Measurements from ENCODE around the gene LCN12. TPM values are rescaled to one million over a fixed set of nuclear protein-coding genes. Genes with fewer than 3 reads are reported as not detected.
"Not testable (repeated sequence)": the region's sequence is repeated elsewhere in the genome, so short reads cannot be mapped to it uniquely, and the experiment has no call there.

The LCN12 gene
- total RNA-seq, 1 donor from 2014 or later, result not detected

DNA sequence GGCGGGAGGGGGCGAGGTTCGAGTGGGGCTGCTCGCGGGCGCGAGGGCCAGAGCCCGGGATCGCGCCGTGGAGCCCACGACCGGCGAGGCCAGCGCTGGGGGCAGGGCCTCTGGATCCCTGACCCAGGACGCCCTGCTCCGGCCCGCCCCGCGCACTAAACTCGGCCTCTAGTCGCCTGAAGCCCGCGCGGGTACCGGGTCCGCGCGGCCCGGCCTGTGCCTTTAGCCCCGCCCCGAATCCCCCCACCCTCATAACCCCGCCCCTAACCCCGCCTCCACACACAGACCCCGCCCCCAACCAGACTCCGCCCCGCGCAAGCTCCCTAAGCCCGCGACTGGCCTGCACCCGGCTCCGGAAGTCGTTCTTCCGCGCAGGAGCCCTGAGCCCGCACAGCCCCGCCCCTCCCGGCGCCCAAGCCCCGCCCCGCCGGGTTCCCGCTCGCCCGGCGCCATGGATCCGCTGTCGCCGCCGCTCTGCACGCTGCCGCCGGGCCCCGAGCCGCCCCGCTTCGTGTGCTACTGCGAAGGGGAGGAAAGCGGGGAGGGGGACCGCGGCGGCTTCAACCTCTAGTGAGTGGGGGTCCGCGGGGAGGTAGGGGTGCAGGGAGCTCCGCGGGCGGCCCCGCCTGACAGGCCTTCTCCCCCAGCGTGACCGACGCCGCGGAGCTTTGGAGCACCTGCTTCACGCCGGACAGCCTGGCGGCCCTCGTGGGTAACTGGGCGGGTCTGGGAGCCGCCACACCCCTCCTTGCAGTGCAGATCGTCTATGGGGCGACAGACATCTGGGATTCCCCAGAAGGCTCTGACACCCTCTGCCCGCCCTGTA, 40.1 kb downstream of the LCN12 start, which contains the start of gene PAXX:
PAXX (plus strand) TSS at position 430 of the 826 bp plus-strand sequence; CDS start at position 452, 22 bp downstream.
- peak; percentile 93 for DNase-seq

DNA sequence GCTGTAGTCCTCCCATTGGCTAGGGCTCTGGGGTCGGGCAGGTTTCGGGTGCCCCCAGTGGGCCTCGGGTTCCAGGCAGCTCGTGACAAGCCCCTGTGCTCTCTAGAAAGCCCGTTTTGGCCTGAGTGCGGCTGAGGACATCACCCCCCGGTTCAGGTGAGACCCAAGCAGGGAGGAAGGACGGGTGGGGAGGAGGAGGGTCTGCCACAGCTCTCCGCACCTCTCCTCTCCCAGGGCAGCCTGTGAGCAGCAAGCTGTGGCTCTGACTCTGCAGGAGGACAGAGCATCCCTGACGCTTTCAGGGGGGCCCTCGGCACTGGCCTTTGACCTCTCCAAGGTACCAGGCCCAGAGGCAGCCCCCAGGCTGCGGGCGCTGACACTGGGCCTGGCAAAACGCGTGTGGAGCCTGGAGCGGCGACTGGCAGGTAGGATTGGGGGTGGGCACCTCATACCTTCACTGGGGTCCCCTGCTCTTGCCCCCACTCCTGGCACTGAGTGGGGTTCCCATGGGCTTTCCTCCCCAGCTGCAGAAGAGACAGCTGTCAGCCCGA, 40.8 kb downstream of the LCN12 start:
- no peak for DNase-seq

DNA sequence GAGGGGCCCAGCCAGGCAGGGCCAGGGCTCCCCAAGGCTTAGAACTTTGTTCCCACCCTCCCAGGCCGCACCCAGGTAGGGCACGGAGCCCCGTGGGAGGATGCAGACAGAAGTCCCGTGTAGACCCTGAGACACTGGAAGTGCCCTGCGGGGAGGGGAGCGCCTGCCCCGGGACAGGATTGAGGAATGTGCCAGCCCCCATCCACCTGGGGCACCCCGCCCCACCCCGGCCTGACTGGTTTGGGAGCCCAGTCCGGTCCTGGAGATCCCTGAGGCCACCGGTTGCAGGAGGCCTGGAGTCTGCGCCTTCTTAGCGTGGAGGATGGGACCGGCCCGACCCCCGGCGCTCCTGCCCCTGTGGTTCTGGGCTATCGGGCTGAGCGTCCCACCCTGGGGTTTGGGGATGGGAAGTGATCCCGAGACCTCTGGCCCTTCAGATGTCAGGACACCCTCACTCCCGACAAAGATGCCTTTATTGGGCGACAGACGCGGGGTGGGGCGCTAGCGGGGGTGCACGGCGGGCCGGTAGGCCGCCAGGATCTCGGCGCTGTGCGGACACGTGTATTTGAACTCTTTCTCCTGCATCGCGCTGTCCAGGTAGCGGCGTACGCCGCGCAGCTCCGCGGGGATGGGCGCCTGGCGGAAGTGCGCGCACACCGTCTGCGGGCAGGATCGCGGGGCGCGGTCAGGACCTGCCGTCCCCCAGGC, 42.3 kb downstream of the LCN12 start:
- DNase-seq, result no peak

DNA sequence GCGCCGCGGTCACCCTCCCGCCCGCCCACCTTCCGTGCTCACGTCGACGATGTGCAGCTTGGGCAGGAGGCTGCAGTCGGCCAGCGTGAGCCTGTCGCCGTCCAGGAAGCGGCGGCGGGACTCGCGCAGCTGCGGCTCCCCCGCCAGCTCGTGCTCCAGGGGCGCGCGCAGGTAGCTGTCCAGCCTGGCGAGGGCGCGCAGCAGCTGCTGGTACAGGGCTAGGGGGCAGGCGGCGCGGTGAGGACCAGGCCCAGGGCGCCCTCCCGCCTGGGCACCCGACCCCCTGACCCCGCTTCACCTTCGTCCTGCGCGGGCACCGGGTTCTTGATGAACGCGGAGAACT, 42.8 kb downstream of the LCN12 start:
- DNase-seq, result peak; percentile 30

DNA sequence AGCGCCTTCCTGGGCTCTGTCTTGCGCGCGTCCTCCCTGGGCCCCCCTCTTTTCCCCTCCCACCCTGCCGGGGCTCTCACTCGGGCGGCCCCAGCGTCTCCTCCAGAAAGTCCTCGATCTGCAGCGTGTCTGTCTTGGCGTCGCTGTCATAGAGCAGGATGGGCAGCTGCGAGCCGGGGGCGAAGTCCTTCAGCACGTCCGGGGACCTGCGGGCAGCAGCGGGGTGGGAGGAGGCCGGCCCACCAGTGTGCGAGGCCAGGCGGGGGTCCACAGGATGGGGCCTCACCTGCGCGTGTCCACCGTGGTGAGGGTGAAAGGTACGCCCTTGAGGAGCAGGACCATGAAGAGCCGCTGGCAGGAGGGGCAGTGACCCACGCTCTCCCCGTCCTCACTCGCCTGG, 43.3 kb downstream of the LCN12 start:
- no peak for DNase-seq

DNA sequence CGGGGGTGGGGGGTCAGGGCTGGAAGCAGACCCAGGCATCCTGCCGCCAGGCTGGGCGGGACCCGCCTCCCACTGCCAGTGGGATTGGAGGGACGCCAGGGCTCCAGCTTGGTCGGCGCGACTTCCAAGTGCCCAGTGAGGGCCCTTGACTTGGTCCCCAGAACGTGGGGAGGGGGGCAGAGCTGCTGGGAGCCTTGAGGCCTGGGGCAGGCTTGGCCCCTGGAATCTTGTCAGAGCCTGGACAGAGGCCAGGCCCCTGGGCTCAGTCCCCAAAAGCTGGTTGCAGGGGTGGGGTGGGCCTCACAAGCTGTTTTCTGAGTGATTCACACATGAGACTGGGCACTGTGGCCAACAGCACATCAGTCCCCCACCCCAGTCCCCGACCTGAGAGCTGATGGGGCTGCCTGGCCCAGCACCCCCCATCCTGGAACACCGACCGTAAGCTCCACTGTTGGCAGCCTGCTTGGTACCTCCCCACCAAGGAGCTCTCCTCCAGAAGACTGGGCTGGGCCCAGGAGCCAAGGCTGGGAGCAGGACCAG, 43.8 kb downstream of the LCN12 start:
- DNase-seq, result no peak

DNA sequence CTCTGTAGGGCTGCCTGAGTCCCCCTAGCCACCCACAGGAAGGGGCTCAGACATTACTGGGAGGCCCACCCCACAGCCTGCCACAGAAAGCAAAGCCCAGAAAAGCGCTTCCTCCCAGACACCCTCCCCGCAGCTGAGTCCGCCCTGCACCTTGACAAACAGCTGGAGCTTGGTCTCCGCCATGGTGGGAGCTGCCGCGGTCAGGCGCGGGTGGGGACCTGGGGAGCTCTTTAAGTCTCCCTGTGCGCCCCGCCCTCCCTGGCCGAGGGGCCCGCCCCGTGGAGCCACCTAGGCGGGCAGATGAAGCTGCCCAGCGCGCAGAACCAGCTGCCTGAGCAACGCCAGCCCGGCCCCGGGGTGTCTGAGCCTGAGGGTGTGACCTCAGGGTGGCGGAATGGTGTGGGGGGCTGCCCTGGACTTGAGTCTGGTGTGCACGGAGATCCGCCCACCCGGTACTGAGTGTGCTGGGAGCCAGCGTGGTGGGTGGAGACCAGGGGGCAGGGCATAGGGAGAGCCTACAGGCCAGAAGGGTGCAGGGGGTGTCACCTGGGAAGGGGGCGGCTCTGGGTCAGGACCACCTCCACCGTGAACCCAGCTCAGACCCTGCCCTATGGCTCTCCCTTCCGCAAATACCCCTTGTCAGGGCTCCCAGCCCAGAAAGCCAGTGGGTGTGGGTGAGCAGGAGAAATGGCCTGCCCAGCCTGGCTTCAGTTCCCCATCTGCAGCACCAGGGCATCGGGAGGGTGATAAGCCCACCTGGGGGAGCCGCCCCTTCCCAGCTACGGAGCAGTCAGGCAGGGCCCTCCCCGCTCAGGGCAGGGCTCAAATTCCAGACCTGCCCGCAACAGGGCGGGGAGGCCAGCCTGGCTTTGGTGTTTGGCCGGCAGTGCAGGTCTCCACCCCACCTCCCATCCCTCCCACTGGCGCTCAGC, 44.6 kb downstream of the LCN12 start, which contains the start of gene CLIC3:
CLIC3 (minus strand) TSS at position 208 of the 932 bp plus-strand sequence; CDS start at position 183, 25 bp downstream.
- DNase-seq, result no peak

DNA sequence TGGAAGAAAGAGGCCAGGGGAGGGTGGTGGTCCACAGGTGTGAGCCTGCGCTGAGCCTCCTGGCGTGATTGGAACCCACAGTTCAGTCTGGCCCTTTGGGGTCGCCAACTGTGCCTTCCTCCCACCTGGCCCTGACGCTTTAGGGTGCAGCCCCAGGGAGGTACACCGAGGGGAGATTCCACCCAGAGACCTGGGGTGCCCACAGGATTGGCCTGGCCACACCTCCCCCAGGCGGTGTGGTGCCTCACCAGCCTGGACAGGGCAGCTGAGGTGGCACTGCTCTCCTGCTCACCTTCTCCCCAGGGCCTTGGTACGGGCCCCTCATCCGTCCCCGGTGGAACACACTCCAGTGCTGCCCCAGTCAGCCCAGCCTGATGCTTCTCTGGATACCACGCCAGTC, 45.3 kb downstream of the LCN12 start:
- DNase-seq, result no peak

DNA sequence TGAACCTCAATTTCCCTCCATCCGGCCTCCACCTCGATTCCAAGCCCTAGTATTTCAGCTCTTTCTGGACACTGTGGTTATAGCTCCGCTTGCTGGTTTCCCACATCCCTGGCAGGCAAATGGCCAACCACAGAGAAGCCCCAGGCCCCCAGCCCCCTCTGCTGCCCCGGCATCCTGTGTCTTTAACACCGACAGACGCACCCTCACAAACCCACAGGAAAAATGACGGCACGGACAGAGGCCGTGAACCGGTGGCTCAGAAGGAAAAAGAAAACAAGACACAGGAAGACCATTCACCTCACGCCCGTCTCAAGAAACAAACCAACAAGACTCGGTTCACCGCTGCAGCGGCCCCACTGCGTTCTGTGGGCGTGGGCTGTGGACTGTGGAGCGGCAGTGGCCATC, 45.8 kb downstream of the LCN12 start:
- peak; percentile 64 for DNase-seq

DNA sequence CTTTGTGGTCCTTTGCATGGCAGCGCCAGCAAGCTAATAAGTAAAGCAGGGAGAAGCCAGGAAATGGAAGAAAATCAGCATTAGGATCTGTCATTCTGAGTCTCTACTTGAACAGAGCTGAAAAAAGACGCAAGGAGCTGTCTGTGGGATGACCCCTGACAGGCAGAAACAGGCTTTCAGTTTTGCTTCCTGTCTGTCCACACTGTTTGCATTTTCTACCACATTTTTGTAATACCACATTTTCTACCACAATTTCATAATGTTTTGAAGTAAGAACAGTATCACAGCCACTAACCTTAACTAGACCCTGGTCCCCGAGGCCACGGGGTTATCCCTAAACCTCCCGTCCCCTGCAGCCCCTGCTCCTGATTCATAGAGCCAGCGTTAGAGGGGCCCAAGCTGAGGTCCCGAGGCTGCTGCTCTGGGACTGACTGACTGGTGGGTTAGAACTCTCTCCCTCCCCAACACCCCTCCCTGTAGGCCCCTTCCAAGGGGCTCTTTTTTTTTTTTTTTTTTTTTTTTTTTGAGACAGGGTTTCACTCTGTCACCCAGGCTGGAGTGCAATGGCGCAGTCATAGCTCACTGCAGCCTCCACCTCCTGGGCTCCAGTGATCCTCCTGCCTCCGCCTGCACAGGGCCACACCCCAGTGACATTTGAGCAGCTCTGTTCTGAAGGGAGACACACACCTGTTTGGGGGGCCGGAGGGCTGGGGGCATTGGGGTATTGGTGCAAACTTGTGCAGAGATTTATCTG, 48.3 kb downstream of the LCN12 start:
- DNase-seq, result no peak

DNA sequence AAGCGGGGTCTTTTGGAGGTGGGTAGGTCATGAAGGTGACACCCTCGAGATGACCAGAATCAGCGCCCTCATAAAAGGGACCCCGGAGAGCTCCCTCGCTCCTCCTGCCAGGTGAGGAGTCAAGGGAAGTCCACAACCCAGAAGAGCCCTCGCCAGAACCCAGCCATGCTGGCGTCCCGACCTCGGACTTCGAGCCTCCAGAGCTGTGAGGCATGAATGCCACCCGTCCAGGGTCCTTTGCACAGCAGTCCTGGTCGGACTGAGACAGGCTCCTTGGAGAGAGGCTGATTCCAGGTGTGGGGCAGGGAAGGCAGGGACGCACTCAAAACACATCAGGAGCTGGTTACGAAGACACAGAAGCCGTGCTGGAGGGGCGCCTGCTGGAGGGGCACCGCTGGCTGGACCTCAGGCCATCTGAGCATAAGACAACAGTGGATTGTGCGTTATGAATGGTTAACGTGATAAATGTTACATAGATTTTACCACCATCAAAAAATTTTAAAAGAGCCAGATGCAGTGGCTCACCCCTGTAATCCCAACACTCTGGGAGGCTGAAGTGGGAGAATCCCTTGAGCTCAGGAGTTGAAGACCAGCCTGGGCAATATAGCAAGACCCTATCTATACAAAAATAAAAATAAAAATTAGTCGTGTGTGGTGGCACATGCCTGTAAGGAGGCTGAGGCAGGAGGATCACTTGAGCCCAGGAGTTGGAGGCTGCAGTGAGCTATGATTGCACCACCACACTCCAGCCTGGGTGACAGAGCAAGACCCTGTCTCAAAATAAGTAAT, 50.0 kb downstream of the LCN12 start:
- DNase-seq, result no peak

DNA sequence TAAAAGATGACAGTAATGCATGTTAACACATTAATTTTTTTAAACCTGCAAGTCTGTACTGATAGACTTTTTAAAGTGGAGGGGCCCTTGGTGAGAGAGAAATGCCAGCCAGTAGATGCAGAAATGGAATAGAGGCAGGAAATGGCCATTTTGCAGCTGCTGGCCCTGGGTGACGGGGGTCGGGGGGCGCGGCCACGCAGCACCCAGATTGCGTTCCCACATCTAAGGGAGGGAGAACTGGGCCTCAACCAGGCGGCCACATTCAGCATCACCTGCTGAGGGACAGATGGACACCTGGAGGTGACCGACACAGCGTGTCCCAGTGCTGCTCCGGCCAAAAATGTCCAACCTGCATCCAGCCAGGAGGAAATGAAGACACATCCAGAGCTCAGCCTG, 50.6 kb downstream of the LCN12 start:
- no peak for DNase-seq

DNA sequence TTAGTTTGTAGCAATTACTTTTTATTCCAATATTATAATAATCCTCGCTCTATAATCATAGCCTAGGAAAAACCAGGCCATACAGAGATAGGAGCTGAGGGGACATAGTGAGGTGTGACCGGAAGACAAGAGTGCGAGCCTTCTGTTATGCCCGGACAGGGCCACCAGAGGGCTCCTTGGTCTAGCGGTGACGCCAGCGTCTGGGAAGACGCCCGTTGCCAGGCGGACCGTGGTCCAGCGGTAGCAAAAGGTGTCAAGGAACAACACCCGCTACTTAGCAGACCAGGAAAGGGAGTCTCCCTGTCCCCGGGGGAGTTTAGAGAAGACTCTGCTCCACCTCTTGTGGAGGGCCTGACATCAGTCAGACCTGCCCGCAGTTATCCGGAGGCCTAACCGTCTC, 52.2 kb downstream of the LCN12 start:
- DNase-seq, result not testable (repeated sequence)

Other genes starting within 250 kb of the LCN12 start
- gene DIPK1B, start 239.7 kb upstream of the LCN12 start, total RNA-seq, result 172 and 238 TPM in 2 replicates
- gene LCN10, start 209.3 kb upstream of the LCN12 start, total RNA-seq, result 0.05 TPM in 1 of 2 replicates, not detected in the other
- gene LCN6, start 203.7 kb upstream of the LCN12 start, total RNA-seq, result 0.68 TPM in 1 of 2 replicates, not detected in the other
- not detected in 2 replicates for gene LCN8, start 194.0 kb upstream of the LCN12 start, total RNA-seq
- gene LCN15, start 187.8 kb upstream of the LCN12 start, total RNA-seq, result 0.05 TPM in 1 of 2 replicates, not detected in the other
- gene TMEM141, start 160.9 kb upstream of the LCN12 start, total RNA-seq, result 47.9 and 98.5 TPM in 2 replicates
- 0.37 and 1.0 TPM in 2 replicates for gene CCDC183, start 155.9 kb upstream of the LCN12 start, total RNA-seq
- gene RABL6, start 144.3 kb upstream of the LCN12 start, total RNA-seq, result 69.1 and 95.8 TPM in 2 replicates
- gene AJM1, start 109.8 kb upstream of the LCN12 start, total RNA-seq, result 1.0 TPM in 2 replicates
- 99.0 and 104 TPM in 2 replicates for gene PHPT1, start 102.9 kb upstream of the LCN12 start, total RNA-seq
- gene MAMDC4, start 99.9 kb upstream of the LCN12 start, total RNA-seq, result 2.0 and 5.1 TPM in 2 replicates
- 309 and 438 TPM in 2 replicates for gene EDF1, start 86.0 kb upstream of the LCN12 start, total RNA-seq
- gene TRAF2, start 65.8 kb upstream of the LCN12 start, total RNA-seq, result 20.6 and 24.2 TPM in 2 replicates
- 255 and 270 TPM in 2 replicates for gene FBXW5, start 7.5 kb upstream of the LCN12 start, total RNA-seq
- gene C8G, start 7.0 kb upstream of the LCN12 start, total RNA-seq, result 1.7 TPM in 1 of 2 replicates, not detected in the other
- 0.17 and 0.60 TPM in 2 replicates for gene PTGDS, start 25.2 kb downstream of the LCN12 start, total RNA-seq
- not detected in 2 replicates for gene LCNL1, start 30.7 kb downstream of the LCN12 start, total RNA-seq
- 13.5 and 17.9 TPM in 2 replicates for gene PAXX, start 40.1 kb downstream of the LCN12 start, total RNA-seq
- 0.09 TPM in 1 of 2 replicates, not detected in the other for gene CLIC3, start 44.3 kb downstream of the LCN12 start, total RNA-seq
- gene ABCA2, start 76.0 kb downstream of the LCN12 start, total RNA-seq, result 8.5 and 13.3 TPM in 2 replicates
- not detected in 2 replicates for gene FUT7, start 79.8 kb downstream of the LCN12 start, total RNA-seq
- gene NPDC1, start 93.9 kb downstream of the LCN12 start, total RNA-seq, result 39.7 and 46.8 TPM in 2 replicates
- not detected in 2 replicates for gene ENTPD2, start 101.8 kb downstream of the LCN12 start, total RNA-seq
- 6.0 and 36.3 TPM in 2 replicates for gene SAPCD2, start 118.3 kb downstream of the LCN12 start, total RNA-seq
- gene UAP1L1, start 125.2 kb downstream of the LCN12 start, total RNA-seq, result 27.0 and 27.2 TPM in 2 replicates
- gene MAN1B1, start 134.7 kb downstream of the LCN12 start, total RNA-seq, result 73.1 and 76.6 TPM in 2 replicates
- gene DPP7, start 162.5 kb downstream of the LCN12 start, total RNA-seq, result 81.5 and 98.5 TPM in 2 replicates
- gene GRIN1, start 186.9 kb downstream of the LCN12 start, total RNA-seq, result 0.05 and 0.17 TPM in 2 replicates
- gene LRRC26, start 217.8 kb downstream of the LCN12 start, total RNA-seq, result not detected in 2 replicates
- not detected in 2 replicates for gene TMEM210, start 219.8 kb downstream of the LCN12 start, total RNA-seq
- 23.1 and 33.6 TPM in 2 replicates for gene ANAPC2, start 236.3 kb downstream of the LCN12 start, total RNA-seq
- gene SSNA1, start 236.4 kb downstream of the LCN12 start, total RNA-seq, result 112 and 128 TPM in 2 replicates
- 4.6 and 6.6 TPM in 2 replicates for gene TPRN, start 248.5 kb downstream of the LCN12 start, total RNA-seq

Data from dermis blood vessel endothelial cell (primary cell).